ENCODE results near the gene HDGFL2.
A peak's percentile ranks its signal among the peaks of the same experiment; 100 is the strongest.

Gene HDGFL2

DNA sequence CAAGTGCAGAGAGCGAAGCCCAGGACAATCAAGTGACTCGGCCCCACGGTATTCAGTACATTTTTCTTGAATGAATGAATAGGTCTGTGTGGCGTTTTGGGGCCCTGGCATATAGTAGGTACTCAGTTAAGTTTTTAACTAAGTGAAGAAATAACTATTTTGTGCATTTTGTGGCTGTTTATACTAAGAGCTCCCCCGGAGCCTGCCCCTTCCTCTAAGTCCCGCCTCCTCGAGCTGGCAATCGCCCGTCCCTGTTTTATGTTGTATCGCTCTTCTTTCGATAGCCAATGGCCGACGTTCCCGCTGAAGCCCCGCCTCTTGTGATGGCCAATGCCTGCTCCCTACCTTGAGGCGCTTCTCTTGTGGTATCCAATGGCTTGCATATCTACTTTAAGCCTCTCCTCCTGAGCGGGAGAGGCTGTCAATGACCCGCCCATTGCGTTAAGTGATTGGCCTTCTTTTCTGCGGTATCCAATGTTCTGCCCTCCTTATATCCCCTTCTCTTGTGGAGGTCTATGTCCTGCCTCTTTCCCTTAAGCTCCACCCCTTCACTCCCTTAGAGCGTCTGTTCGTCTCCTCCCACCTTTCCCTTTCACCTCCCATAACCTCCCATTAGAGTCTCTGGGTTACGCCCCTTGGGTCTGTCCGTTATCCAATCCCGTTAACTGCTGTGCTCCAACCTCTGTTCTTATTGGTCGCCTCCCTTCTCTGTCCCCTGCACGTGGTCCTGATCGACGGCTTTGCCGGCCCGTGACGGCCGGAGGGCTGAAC, 509 bp upstream of the HDGFL2 start:
- TF ChIP-seq, protein P1, sequence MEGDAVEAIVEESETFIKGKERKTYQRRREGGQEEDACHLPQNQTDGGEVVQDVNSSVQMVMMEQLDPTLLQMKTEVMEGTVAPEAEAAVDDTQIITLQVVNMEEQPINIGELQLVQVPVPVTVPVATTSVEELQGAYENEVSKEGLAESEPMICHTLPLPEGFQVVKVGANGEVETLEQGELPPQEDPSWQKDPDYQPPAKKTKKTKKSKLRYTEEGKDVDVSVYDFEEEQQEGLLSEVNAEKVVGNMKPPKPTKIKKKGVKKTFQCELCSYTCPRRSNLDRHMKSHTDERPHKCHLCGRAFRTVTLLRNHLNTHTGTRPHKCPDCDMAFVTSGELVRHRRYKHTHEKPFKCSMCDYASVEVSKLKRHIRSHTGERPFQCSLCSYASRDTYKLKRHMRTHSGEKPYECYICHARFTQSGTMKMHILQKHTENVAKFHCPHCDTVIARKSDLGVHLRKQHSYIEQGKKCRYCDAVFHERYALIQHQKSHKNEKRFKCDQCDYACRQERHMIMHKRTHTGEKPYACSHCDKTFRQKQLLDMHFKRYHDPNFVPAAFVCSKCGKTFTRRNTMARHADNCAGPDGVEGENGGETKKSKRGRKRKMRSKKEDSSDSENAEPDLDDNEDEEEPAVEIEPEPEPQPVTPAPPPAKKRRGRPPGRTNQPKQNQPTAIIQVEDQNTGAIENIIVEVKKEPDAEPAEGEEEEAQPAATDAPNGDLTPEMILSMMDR (IDR thresholded peaks at IDR 0.05; ENCODE audit: low read depth, low read length): no peak
- peak overlapping the region; percentile 52 to 62 for H3K4me3 ChIP-seq (replicated peaks in 1 of 2; ENCODE audit: low read depth in 2 of 2, low read length in 2 of 2)
- DNase-seq (ENCODE audit: low read depth in 2 of 2): peak; percentile 100

DNA sequence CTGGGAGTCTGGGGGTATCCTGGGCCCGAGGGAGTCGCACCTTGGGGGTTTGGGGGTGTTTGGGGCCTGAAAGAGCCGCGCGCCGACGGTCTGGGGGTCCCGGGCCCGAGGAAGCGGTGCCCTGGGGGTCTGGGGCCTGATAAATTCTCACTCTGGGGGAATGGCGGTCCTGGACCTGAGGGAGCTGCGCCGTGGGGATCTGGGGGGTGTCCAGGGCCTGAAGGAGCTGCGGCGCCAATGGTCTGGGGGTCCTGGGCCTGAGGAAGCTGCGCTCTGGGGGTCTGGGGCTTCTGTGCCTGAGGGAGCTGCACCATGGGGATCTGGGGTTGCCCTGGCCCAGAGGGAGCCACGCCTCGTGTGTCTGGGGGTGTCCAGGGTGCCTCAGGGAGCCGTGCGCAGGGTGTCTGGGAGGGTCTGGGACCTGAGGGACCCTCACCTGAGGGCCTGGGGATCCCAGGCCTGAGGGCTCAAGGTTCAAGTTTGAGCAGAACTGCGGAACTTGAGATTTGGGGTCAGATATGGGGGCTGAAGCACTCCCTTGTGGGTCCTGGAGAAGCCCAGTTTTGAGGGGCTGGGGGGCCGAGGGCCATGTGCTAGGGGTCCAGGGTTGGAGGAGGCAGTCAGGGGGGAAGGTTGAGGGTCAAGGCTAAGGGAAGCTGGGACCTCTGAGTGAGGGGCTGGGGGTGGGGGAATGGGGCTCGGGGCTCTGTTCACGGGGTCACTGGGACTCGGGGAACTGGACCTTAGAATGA, 1.1 kb downstream of the HDGFL2 start:
- TF ChIP-seq, protein P1 (IDR thresholded peaks at IDR 0.05; ENCODE audit: low read depth, low read length): no peak
- DNase-seq (ENCODE audit: low read depth in 2 of 2): no peak
- H3K4me3 ChIP-seq (replicated peaks in 1 of 2; ENCODE audit: low read depth in 2 of 2, low read length in 2 of 2): peak overlapping the region; percentile 82 to 95

DNA sequence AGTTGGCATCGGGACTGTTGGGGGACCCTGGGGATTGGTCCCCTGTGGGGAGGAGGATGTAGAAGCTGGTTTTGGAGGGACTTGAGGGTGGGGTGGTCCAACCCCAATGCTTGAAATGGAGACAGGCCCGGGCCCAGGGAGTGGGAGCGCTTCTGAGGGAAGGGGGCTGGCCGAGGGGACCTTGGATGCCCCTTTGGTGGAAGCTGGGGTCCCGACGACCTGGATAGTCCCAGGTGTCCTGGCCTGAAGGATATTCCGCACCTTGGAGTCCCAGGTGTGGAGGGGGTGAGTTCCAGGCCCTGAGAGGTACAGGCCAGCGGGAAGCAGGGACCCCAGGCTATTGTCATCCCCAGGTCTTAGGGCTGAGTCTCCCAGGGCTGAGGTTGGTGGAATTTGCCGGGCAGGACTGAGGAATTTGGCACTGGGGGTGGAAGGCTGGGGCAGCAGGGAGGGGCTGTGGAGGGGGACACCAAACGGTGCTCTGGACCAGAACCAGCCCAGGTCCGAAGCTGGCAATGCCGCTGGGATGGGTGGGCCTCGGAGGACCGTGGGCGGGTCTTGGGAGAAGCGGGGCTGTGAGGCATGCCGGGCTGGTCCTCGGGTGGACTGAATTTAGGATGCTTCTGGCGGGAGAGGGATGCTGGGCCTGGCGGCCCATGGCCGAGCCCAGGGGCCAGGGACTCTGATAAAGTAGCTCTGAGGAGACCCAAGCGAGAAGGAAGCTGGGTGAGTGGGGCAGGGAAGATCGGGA, 1.8 kb downstream of the HDGFL2 start:
- H3K4me3 ChIP-seq (replicated peaks in 1 of 2; ENCODE audit: low read depth in 2 of 2, low read length in 2 of 2): peak overlapping the region; percentile 42 to 82
- TF ChIP-seq, protein P1 (IDR thresholded peaks at IDR 0.05; ENCODE audit: low read depth, low read length): no peak
- no peak for DNase-seq (ENCODE audit: low read depth in 2 of 2)

DNA sequence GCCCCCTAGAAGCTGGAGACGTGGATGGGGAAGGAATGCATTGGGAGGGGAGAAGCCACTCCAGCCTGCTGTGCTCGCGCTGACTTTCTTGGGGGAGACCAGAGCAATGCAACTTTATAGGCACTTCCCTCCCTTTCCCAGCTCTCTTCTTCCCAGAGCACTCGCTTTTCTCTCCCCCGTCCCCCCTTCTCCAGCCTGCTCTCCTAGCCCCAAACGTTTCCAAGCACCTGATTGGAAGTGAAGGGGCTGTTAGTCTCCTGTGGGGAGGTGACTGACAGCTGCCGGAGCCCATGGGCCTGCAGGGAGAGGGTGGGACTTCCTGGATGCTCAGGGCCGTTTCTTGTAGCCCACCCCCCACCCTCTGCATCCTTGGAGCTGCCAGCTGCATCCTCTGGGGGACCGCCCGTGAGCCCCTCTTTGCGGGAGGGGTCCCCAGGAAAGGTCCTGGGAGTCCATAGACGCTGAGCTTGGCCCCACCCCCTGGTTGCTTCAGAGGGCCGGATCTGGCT, 2.5 kb downstream of the HDGFL2 start:
- TF ChIP-seq, protein P1 (IDR thresholded peaks at IDR 0.05; ENCODE audit: low read depth, low read length): no peak
- peak overlapping the region; percentile 42 to 82 for H3K4me3 ChIP-seq (replicated peaks in 1 of 2; ENCODE audit: low read depth in 2 of 2, low read length in 2 of 2)

DNA sequence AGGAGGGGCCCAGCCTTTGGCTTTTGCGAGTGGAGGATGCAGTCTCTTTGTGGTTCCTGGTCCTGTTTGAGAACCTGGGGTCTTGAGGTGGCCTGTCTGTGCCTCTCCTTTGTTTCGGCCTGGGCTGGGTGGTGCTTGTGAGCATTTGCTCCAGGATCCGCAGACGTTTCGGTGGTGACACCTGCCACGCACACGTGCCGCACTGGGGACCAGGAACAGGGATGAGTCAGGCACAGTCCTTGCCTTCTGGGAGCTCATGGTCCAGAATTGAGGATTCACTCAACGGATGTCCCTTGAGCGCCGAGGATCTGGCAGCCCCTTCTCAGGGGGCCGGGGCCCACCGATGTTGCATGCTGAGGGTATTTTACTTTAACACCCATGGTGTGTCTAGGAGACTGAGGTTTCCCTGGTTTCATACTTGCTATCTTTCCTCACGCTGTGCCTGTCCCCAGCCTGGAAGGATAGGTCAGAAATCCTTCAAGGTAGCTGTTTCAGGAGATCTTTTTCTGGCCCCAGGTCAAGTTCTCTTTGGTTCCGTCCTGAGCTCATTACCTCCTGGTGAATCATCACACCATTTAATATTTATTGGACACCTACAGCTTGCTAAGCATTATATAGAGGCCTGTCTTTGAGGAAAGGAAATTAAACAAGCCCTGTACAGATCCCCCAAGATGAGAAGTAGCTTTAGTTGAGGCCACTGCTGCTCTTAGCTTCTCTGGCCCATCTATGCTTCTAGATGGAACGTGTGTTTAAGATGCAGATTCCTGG, 5.1 kb downstream of the HDGFL2 start:
- no peak overlapping the region for H3K4me3 ChIP-seq (replicated peaks in 1 of 2; ENCODE audit: low read depth in 2 of 2, low read length in 2 of 2)
- TF ChIP-seq, protein P1 (IDR thresholded peaks at IDR 0.05; ENCODE audit: low read depth, low read length): no peak
- no peak for DNase-seq (ENCODE audit: low read depth in 2 of 2)

More for the DNA sequence above, 2.5 kb downstream of the HDGFL2 start:
- DNase-seq (ENCODE audit: low read depth in 2 of 2): peak; percentile 49 to 73
